Stimulated activated CD8-positive, alpha-beta memory T cell treated with anti-CD3 and anti-CD28 coated beads, Interleukin-12 subunit alpha, Interleukin-12 subunit beta, amount 100 ng/mL, for 24 hours (primary cell): Measurements from ENCODE around the gene PBX2.
"Not testable (repeated sequence)": the region's sequence is repeated elsewhere in the genome, so short reads cannot be mapped to it uniquely, and the experiment has no call there.

Source experiments
- DNase-seq: peaks from one replicate; pipeline ENCODE4 v3.0.0-alpha.2; 2020; ENCODE audit errors: extremely low read depth

The PBX2 gene

DNA sequence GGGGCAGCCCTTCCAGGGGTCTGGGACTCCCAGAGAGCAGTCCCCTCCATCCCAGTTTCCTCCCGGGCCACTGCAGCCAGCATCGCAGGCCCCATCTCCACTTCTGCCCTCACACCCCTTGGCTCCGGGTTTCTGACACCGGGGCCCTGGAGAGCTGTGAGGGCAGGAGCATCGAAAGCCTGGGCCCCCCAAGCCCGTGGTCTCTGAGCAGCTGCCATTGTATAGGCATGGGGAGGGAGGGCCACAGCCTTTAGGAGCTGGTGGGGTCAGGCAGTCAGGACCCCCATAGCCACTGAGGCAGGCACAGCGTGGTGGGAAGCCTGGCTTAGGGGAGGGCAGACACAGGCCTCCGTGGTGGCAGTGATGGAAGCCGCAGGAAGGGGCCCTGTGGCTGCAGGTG is 12.2 kb upstream of the PBX2 start:
- DNase-seq = no peak

DNA sequence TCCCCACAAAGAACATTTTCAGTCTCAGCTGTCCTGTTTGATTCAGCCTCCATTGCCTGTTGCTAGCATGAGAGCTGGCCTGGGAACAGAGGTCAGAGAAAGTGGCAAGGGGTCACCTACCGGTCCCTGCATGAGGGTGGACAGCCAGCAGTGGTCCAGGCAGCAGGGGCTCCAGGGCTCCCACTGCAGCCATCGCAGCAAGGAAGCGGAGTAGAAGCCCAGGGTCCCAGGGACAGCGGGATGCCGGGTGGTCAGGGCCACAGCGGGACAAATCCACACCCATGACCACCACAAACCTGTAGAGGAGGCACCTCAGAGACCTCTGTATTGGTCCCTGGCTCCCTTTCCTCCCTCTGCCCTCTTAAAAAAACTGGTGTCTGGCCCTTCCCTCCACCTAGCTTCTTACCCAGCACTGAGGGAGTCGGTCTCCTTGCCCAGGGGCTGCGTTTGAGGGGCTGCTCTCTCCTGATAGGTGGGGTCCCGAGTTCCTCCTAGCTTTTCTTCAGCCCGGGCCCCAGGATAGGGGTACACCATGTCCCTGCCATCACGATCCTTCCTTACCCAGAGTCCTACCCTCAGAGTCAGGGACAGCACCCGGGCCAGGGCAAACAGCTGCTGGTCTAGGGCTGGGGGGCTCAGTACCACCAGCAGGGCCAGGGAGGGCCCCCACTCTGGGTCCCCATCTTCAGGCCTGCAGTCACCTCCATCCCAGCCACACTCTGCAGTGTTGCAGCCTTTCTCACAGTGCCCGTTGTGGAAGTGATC is 10.9 kb upstream of the PBX2 start:
- DNase-seq = no peak

DNA sequence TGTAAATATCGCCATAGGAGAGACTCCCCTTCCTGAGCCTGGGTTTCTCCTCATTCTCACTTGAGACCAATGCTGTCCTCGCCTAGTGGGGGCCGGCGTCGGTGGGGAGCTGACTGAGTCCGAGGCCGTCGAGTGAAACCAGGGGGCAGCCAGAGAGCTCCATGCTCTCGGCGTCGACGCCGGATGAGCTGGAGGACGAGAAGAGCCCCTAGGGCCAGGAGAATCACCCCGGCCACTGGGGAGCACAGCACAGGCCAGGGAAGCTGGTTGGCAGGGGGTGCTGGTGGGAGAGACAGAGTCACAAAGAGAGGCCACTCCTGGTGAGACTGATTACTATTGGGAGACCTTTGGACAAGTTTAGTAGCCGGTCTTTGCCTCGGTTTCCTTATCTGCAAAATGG is 8.9 kb upstream of the PBX2 start:
- no peak for DNase-seq

GRCh38 chr6:32198345-32198696 is 8.3 kb upstream of the PBX2 start:
- no peak for DNase-seq

DNA sequence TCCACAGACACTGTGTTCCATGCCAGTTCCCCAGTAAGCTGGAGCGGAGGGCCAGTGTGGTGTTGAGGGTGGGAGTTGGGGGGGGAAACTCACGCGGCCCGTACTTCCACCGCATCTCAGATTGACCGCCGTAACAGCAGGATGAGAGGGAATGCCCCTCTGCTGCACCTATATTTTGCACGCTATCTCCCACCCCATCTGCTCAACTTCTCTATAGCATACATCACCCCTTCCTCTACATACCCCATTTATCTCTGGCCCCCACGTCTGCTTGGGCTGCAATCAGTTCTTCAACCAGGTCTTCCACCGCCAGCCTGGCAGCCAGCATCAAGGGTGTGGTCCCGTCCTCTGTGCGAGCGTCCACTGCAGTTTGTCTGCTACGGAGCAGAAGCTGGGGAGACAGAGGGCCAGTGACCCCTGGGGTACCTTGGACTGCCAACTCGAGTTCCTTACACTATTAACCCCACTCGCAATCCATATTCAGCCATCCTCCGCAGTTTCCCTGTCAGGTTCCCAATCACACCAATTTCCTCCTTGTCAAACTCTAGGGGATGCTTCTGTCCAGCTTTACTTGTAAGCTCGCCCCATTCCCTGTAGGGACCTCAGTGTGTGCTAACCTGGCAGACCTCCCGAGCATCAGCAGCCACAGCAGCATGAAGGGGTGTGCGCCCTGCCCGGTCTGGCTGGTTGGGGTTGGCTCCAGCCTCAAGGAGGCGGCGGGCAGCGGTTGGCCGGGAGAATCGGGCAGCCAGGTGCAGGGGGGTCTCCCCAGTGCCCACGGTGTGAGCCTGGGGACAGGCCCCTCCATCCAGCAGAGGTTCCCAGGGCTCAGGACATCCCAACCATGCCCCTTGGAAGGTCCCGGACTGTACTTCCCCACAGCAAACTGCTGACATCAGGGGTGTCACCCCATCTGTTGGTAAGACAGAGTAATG is 6.9 kb upstream of the PBX2 start:
- DNase-seq = no peak

- DNase-seq = no peak
Measured at GRCh38 chr6:32195902-32196681, 6.1 kb upstream of the PBX2 start.

DNA sequence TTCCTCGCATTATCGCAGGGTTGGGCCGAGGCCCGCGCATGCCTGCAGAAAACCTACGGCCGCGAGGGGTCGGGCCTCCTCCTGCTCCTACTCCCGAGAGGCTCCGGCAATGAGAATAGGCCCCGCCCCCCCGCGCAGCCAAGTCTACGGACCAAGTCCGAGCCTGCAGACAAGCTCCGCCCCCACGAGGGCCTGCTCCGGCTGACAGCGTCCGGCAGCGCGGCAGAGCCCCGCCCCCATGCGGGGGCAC is 5.6 kb upstream of the PBX2 start:
- peak; percentile 100 for DNase-seq

DNA sequence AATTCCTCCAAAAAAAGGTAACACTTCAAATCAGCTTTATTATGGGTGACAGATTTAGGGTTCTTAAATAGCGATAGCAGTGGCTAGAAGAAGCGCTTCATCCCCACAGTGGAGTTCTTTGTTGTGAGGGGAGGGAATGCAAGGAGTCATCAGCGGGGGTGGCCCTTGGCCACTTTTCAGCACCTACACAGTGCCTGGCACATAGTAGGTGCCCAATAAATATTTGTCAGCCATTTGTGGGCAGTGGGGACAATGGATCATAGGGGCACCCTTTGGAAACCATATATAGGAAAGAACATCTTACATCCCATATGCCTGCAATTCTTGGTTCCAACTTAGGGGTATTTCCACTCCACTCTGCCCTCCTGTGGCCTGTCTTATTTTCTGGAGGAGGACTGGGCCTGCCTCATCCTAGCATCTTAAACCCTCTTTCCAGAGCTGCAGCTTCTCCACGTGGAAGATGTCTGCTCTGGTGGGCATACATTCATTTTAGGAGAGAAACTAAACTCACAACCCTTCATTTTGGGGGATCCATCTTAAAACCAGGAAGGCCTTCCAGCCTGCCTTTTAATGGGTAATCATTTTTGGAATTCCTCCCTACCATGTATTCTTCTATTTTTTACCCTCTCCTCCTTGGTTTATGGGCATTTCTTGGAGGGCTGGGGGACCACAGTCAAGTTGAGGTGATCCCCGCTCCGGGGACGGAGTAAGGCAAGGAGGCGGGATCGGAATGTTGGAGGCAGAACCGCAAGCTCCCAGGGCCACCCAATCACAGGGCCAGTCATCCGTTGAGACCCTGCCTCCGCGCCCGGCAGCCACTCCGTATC is 5.0 kb upstream of the PBX2 start:
- DNase-seq = no peak

- no peak for DNase-seq
Measured at GRCh38 chr6:32194388-32194787, 4.4 kb upstream of the PBX2 start.

- DNase-seq = not testable (repeated sequence)
Measured at GRCh38 chr6:32193096-32193495, 3.1 kb upstream of the PBX2 start.

DNA sequence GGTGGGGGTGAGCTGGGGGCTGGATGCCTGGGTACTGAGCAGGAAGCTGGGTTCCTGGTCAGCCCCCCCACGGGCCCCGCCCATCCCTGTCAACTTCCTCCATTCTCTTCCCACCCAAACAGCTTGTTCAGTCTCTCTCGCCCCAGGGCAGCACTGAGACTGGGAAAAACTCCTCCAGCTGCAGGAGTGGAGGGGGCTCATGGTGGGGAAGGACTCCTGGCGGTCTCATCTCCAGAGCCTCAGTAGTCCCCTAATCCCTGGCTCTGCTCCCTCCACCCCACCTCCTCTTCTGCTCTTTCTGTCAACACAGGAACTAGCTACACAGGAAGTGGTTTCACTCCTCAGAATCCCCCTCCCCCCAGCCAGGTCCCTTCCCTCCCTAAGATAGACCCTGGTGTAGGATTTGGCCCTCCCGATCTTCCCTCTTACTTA is 2.6 kb upstream of the PBX2 start, which contains the start of gene GPSM3:
Gene GPSM3, minus strand, starts transcription at position 36 of the 432 bp plus-strand sequence. CDS start 130 bp downstream, outside the sequence.
- no peak for DNase-seq

- DNase-seq = no peak
Measured at GRCh38 chr6:32191696-32192607, 1.9 kb upstream of the PBX2 start.

GRCh38 chr6:32190911-32191677 is 1.1 kb upstream of the PBX2 start:
- no peak for DNase-seq

DNA sequence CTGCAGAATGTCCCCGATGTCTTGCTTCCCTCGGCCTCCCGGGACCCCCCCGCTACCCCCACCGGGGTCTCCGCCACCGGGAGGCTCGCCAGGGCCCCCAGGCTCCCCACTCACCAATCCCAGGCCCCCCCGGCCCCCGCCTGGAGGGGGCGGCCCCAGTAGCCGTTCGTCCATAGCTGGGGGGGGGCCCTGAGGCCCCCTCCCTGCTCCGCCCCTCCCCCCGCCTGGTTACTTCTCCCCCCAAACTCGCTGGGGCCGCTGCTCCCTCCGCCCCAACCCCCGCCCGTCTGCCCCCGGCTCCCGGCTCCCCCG is 304 bp downstream of the PBX2 start:
- DNase-seq = no peak

DNA sequence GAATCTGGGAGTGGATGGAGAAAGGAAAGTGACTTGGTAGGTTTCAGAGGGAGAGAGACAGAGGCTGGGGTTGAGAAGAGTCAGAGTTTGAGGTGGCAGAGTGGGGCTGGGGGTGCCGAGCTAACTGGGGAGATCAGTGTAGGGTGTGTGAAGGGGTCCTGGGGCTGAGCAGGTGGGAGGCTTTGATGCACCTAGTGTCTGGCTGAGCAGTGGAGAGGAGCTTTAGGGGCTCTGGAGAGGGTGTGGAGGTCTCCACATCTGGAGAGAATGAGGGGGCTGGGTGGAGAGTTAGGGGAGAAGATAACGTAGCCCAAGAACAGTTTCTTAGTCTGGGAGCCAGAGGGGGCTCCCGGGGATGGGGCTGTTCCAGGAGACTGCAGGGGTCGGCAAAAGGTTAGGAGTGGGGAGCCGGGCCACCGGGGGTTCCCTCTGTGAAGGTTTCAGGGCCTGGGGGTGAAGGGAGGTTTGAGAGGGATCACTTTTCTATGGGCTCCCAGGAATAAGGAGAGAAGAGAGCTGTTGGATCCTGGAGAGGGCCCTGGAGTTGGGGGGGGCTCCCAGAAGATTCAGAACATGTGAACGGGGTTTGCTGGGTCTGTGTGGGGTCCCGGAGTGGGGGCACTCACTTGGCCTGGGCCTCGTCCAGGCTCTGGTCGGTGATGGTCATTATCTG is 797 bp downstream of the PBX2 start:
- DNase-seq = no peak

GRCh38 chr6:32188381-32189068 is 1.5 kb downstream of the PBX2 start:
- DNase-seq = no peak

- DNase-seq = not testable (repeated sequence)
Measured at GRCh38 chr6:32187725-32188380, 2.1 kb downstream of the PBX2 start.
